Testis (tissue), 3 donors: Measurements from ENCODE around the gene LIN7B. TPM values are rescaled to one million over a fixed set of nuclear protein-coding genes. Genes with fewer than 3 reads are reported as not detected.

Source experiments
- DNase-seq: peaks from one replicate; pipeline ENCODE4 v3.0.0-alpha.2; 2019
- H3K27ac ChIP-seq, 2 donors: fragments of 200-600 bp; sonication (generic); one replicate each; pipeline ENCODE4 v1.5.1; 2019
- H3K27me3 ChIP-seq: fragments of 200-600 bp; sonication (generic); one replicate; pipeline ENCODE4 v1.5.1; 2019
- H3K36me3 ChIP-seq: fragments of 200-600 bp; sonication (generic); one replicate; pipeline ENCODE4 v1.5.1; 2017; ENCODE audit warnings: low read depth; ENCODE audit errors: missing control alignments
- H3K4me1 ChIP-seq: fragments of 200-600 bp; sonication (generic); one replicate; pipeline ENCODE4 v1.5.1; 2019
- H3K4me3 ChIP-seq, 2 donors: fragments of 200-600 bp; sonication (generic); one replicate each; pipeline ENCODE4 v1.5.1; 2017 to 2019
- H3K9me3 ChIP-seq: fragments of 200-600 bp; sonication (generic); one replicate; pipeline ENCODE4 v1.5.1; 2017
- POLR2A ChIP-seq: fragments of 450-650 bp; IDR thresholded peaks from one replicate; pipeline ENCODE4 v1.6.1; 2017; ENCODE audit warnings: antibody characterized with exemption, mild to moderate bottlenecking, moderate library complexity
- WGBS, 2 donors: methylation state at CpG; one replicate each; pipeline ENCODE4 v1.1.5; 2018; 5-methylcytosine and 5-hydroxymethylcytosine counted together
- intact Hi-C: fragments of 100-400 bp; cut with DNase I; formaldehyde crosslinking; loops from one replicate; pipeline ENCODE4 v1.15.1; 2023; ENCODE audit warnings: low total_unique reads
- polyA plus RNA-seq: library from polyadenylated mRNA; stranded (reverse); fragments of 350-450 nt; fragmentation: Illumina TruSeq; extraction: RNeasy Lipid Tissue Mini Kit (QIAGEN cat#74804); gene quantifications from one replicate; pipeline ENCODE4 v1.2.3, GENCODE V29; 2014; ENCODE audit warnings: low read depth, low replicate concordance; ENCODE audit not compliant: insufficient read depth
- total RNA-seq, 2 donors: library from RNA; depleted of rRNA; stranded (reverse); fragments of >200 nt; gene quantifications; one replicate each; pipeline ENCODE4 v1.2.3, GENCODE V29; 2016
- TF ChIP-seq, protein P1 (sequence below), 3 experiments: fragments of 450-650 bp in 2 of 3; fragments of 200-600 bp in 1 of 3; sonication (generic) in 1 of 3; IDR thresholded peaks; one replicate each; pipeline ENCODE4 v1.5.1; 2016 to 2019; ENCODE audit warnings: antibody characterized with exemption in 3 of 3, mild to moderate bottlenecking in 2 of 3, moderate library complexity in 1 of 3

Gene LIN7B
- total and polyA plus RNA-seq, 3 donors from 2014 or later: 22.4 to 66.2 (median 57.6) TPM

DNA sequence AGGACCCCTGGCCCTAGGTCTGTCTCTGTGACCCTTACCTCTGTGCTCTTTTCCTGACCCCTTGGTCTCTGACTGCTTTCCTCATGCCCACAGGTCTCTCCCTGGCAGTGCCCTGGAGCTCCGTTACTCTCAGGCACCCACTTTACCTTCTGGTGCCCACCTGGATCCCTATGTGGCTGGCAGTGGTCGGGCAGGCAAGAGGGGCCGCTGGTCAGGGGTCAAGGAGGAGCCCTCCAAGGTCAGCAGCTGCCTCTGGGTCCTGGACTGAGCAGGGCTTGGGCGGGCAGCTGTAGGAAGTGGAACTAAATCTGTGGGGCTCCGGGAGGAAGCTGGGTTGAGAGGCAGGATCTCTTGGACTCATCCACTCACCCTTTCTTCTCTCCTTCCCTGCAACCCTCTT, 21.5 kb downstream of the LIN7B start:
- H3K9me3 ChIP-seq: no peaks in the 10 kb centered on the region
- TF ChIP-seq, protein P1, sequence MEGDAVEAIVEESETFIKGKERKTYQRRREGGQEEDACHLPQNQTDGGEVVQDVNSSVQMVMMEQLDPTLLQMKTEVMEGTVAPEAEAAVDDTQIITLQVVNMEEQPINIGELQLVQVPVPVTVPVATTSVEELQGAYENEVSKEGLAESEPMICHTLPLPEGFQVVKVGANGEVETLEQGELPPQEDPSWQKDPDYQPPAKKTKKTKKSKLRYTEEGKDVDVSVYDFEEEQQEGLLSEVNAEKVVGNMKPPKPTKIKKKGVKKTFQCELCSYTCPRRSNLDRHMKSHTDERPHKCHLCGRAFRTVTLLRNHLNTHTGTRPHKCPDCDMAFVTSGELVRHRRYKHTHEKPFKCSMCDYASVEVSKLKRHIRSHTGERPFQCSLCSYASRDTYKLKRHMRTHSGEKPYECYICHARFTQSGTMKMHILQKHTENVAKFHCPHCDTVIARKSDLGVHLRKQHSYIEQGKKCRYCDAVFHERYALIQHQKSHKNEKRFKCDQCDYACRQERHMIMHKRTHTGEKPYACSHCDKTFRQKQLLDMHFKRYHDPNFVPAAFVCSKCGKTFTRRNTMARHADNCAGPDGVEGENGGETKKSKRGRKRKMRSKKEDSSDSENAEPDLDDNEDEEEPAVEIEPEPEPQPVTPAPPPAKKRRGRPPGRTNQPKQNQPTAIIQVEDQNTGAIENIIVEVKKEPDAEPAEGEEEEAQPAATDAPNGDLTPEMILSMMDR (IDR thresholded peaks at IDR 0.05): no peak
- no peak for TF ChIP-seq POLR2A
- 85 to 97% methylated on average over 4 to 5 of the region's 5 CpGs for WGBS, 2 donors
- no peaks in the 10 kb centered on the region for H3K36me3 ChIP-seq
- intact Hi-C loops: no loop called here
- no peak overlapping the region for H3K4me3 ChIP-seq
- DNase-seq: no peak
- no peak overlapping the region for H3K27ac ChIP-seq
- peaks cover 3% of the 10 kb centered on the region for H3K4me1 ChIP-seq
- H3K27me3 ChIP-seq: no peaks in the 10 kb centered on the region

DNA sequence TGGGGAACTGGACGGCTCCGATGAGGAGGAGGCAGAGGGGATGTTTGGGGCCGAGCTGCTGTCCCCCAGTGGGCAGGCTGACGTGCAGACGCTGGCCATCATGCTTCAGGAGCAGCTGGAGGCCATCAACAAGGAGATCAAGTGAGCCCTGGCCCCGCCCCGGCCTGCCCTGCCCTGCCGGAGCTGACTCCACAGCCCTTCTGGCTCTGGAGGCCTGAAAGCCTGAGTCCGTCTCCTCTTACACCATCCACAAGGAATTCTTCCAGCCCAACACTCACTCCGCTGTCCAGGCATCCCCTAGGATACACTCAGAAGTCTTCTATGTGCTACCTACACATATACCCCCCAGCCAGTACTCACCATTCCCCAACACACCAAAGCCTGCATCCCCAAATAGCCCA, 22.6 kb downstream of the LIN7B start:
- no peak overlapping the region for H3K4me3 ChIP-seq
- H3K9me3 ChIP-seq: no peaks in the 10 kb centered on the region
- no peak for DNase-seq
- TF ChIP-seq POLR2A: no peak
- TF ChIP-seq, protein P1 (IDR thresholded peaks at IDR 0.05): no peak
- H3K27me3 ChIP-seq: no peaks in the 10 kb centered on the region
- peaks cover 3% of the 10 kb centered on the region for H3K4me1 ChIP-seq
- intact Hi-C loops: no loop called here
- H3K27ac ChIP-seq: no peak overlapping the region
- no peaks in the 10 kb centered on the region for H3K36me3 ChIP-seq
- 84 to 91% methylated on average over 5 to 10 of the region's 10 CpGs for WGBS, 2 donors

DNA sequence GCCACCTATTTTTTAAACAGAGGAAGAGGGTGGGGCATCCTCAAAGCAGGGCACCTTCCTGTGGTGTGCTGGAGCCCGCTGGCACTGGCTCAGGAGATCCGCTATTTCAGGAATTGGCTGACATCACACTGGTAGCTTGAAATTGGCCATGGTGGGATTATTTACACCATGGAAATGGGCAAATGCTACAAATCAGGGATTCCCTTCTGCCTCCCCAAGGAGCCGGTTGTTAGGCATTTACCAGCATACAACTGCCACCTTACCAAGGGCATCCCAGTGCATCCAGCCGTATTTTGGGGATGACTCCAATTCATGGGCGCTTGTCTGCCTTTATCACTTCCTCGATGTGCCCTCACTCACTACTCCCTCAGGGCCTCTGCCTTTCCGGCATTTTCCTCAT, 26.8 kb downstream of the LIN7B start:
- DNase-seq: no peak
- intact Hi-C loops: loop anchor here (10.0 kb wide), 1 partner anchor 46 kb away; no protein-coding TSS in a partner anchor
- WGBS, 2 donors: 84 to 86% methylated on average over 7 of the region's 7 CpGs
- H3K27ac ChIP-seq: no peak overlapping the region
- no peaks in the 10 kb centered on the region for H3K9me3 ChIP-seq
- H3K27me3 ChIP-seq: no peaks in the 10 kb centered on the region
- peaks cover 6% of the 10 kb centered on the region for H3K4me1 ChIP-seq
- TF ChIP-seq POLR2A: no peak
- TF ChIP-seq, protein P1 (IDR thresholded peaks at IDR 0.05): no peak
- H3K36me3 ChIP-seq: no peaks in the 10 kb centered on the region
- no peak overlapping the region for H3K4me3 ChIP-seq

DNA sequence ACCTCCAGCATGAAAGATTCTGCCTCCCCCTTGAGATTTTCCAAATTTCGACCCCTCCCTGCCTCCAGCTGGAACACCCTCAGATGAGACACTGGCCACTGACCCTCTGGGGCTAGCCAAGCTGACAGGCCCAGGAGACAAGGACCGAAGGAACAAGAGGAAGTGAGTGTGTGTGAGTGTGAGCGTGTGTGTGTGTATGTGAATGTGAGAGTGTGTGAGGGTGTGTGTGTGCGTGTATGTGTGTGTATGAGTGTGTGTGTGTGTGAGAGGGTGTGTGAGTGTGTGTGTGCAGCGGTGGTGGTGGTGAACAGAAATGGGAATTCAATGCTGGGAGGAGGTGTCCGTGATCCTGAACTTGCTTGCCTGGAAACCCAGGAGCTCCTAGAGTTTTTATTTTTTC, 27.2 kb downstream of the LIN7B start:
- no peak for DNase-seq
- intact Hi-C loops: loop anchor here (10.0 kb wide), 1 partner anchor 47 kb away; no protein-coding TSS in a partner anchor
- Histone ChIP-seq H3K27ac (no peak overlapping the region), H3K4me3 (no peak overlapping the region), H3K36me3 (no peaks in the 10 kb centered on the region), H3K27me3 (no peaks in the 10 kb centered on the region), H3K9me3 (no peaks in the 10 kb centered on the region), H3K4me1 (peaks cover 9% of the 10 kb centered on the region)
- WGBS, 2 donors: 71 to 83% methylated on average over 6 of the region's 6 CpGs
- no peak for TF ChIP-seq POLR2A
- TF ChIP-seq, protein P1 (IDR thresholded peaks at IDR 0.05): no peak

DNA sequence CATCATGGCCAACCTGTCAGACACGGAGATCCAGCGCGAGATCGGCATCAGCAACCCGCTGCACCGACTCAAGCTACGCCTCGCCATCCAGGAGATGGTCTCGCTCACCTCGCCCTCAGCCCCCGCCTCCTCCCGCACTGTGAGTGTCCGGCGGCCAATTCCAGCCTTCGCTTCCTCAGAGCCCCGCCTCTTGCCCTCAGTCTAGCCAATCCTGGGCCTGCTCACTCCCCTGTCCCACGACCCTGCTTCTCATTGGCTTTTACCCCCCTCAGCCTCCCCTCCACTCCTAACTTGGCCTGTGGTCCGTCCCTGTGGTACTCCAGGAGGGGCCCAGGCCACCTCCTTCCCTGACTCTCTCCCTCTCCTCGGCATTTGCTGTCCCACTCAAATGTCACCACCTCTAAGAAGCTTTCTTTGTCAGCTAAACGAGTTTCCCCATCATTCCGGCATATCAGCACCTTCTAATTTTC, 28.7 kb downstream of the LIN7B start:
- intact Hi-C loops: loop anchor here (10.0 kb wide), 1 partner anchor 48 kb away; no protein-coding TSS in a partner anchor
- TF ChIP-seq POLR2A: no peak
- TF ChIP-seq, protein P1 (IDR thresholded peaks at IDR 0.05): no peak
- no peak overlapping the region for H3K27ac ChIP-seq

More for the DNA sequence above, 28.7 kb downstream of the LIN7B start:
- peak; percentile 94 for DNase-seq
- Histone ChIP-seq H3K4me3 (peak overlapping the region; percentile 31 to 41), H3K9me3 (no peaks in the 10 kb centered on the region), H3K36me3 (no peaks in the 10 kb centered on the region), H3K4me1 (peaks cover 9% of the 10 kb centered on the region), H3K27me3 (no peaks in the 10 kb centered on the region)
- 2% methylated on average over 21 of the region's 21 CpGs for WGBS, 2 donors
